Measurements from ENCODE around the gene CDH4.

DNA sequence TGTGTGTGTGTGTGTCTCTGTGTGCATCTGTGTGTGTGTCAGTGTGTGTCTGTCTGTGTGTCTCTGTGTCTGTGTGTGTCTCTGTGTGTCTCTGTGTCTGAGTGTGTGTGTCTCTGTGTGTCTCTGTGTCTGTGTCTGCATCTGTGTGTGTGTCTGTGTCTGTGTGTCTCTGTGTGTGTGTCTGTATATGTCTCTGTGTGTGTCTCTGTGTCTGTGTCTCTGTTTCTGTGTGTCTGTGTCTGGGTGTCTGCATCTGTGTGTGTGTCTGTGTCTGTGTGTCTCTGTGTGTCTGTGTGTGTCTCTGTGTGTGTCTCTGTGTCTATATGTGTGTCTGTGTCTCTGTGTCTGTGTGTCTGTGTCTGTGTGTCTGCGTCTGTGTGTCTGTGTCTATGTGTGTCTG lies 605.8 kb downstream of the CDH4 start:
- no peak for TF ChIP-seq CTCF (conservative IDR thresholded peaks at IDR 0.05)
- TF ChIP-seq ZFX (IDR thresholded peaks at IDR 0.05) = no peak

Measured in C4-2B (cell line).